Spleen (tissue), 11 donors: ENCODE measurements around the gene NCK2. TPM values are rescaled to one million over a fixed set of nuclear protein-coding genes. Genes with fewer than 3 reads are reported as not detected.
A peak's percentile ranks its signal among the peaks of the same experiment; 100 is the strongest.

Experiments used
- DNase-seq: peaks from one replicate; pipeline ENCODE4 v3.0.0-alpha.2; 2020
- H3K27ac ChIP-seq, 8 donors: fragments of 200-600 bp; sonication (generic) in 7 of 8; 1 replicate in 4 of 8; 2 replicates in 4 of 8; pipeline versions ENCODE4 v1.5.0 to v1.8.0; 2016 to 2021; ENCODE audit warnings: inconsistent platforms in 4 of 8, mild to moderate bottlenecking in 4 of 8, moderate library complexity in 1 of 8
- H3K27me3 ChIP-seq, 7 donors: fragments of 200-600 bp; sonication (generic) in 6 of 7; replicated peaks in 1 of 7; 1 replicate in 4 of 7; 2 replicates in 3 of 7; pipeline versions ENCODE4 v1.5.0 to v1.8.0; 2016 to 2021; ENCODE audit warnings: inconsistent platforms in 3 of 7, mild to moderate bottlenecking in 1 of 7
- H3K36me3 ChIP-seq, 6 donors: fragments of 200-600 bp; sonication (generic) in 5 of 6; 1 replicate in 4 of 6; 2 replicates in 2 of 6; pipeline versions ENCODE4 v1.5.0 to v1.8.0; 2016 to 2021; ENCODE audit warnings: inconsistent platforms in 2 of 6
- H3K4me1 ChIP-seq, 6 donors: fragments of 200-600 bp; sonication (generic) in 5 of 6; 1 replicate in 3 of 6; 2 replicates in 3 of 6; pipeline versions ENCODE4 v1.5.0 to v1.8.0; 2016 to 2021; ENCODE audit warnings: inconsistent platforms in 3 of 6
- H3K4me3 ChIP-seq, 8 donors: fragments of 200-600 bp; sonication (generic) in 7 of 8; 1 replicate in 4 of 8; 2 replicates in 4 of 8; pipeline versions ENCODE4 v1.5.0 to v1.8.0; 2016 to 2021; ENCODE audit warnings: inconsistent platforms in 4 of 8, mild to moderate bottlenecking in 4 of 8, moderate library complexity in 2 of 8
- H3K9me3 ChIP-seq, 8 donors: fragments of 200-600 bp; sonication (generic) in 7 of 8; 1 replicate in 4 of 8; 2 replicates in 4 of 8; pipeline versions ENCODE4 v1.5.0 to v1.8.0; 2016 to 2021; ENCODE audit warnings: inconsistent platforms in 4 of 8
- CTCF ChIP-seq, 11 experiments: fragments of 200-600 bp in 7 of 11; fragments of 450-650 bp in 4 of 11; sonication (generic) in 4 of 11; IDR thresholded peaks in 8 of 11; conservative IDR thresholded peaks in 3 of 11; 1 replicate in 7 of 11; 2 replicates in 4 of 11; pipeline versions ENCODE4 v1.4.0 to v1.8.0; 2016 to 2021; ENCODE audit warnings: antibody characterized with exemption in 11 of 11, inconsistent platforms in 4 of 11, mild to moderate bottlenecking in 1 of 11
- POLR2A ChIP-seq, 3 donors: fragments of 450-650 bp; IDR thresholded peaks; one replicate each; pipeline ENCODE4 v1.5.1; 2017; ENCODE audit warnings: antibody characterized with exemption in 3 of 3, mild to moderate bottlenecking in 1 of 3
- POLR2AphosphoS5 ChIP-seq, 3 donors: sonication (generic); formaldehyde crosslinking; IDR thresholded peaks; one replicate each; pipeline ENCODE4 v1.5.1; 2017; ENCODE audit warnings: antibody characterized with exemption in 3 of 3
- WGBS, 5 donors: extraction: QIAGEN DNeasy Blood & Tissue Kit in 3 of 5; methylation state at CpG; one replicate each; pipeline versions ENCODE4 v1.1.5 to v1.1.7; 2013 to 2018; 5-methylcytosine and 5-hydroxymethylcytosine counted together
- intact Hi-C: fragments of 100-400 bp; cut with DNase I; formaldehyde crosslinking; loops from one replicate; pipeline ENCODE4 v1.15.0; 2023; ENCODE audit warnings: low total_unique reads
- polyA plus RNA-seq, 3 donors: library from polyadenylated mRNA; stranded (reverse); fragments of 200-250 nt; gene quantifications; one replicate each; pipeline ENCODE4 v1.2.1, GENCODE V29; 2013
- total RNA-seq, 7 donors: library from RNA; depleted of rRNA in 3 of 7; stranded (reverse); fragments of >200 nt in 3 of 7; fragmentation: NEBNext Ultra II Directional in 4 of 7; extraction: Animal tissue kit (Norgen Biotek cat#: 25700) in 4 of 7; gene quantifications; one replicate each; pipeline versions ENCODE4 v1.1.0 to v1.2.1, GENCODE V29; 2016 to 2021
- donor health status: healthy with polysubstance abuse.
- donor health status: DM: no; HTN: no; CAD: no; lungs with moderate emphysema.
- donor health status: DM: no; HTN: no; CAD: no.
- donor health status: Bipolar disorder and iron deficiency.
- donor health status: healthy.
- donor health status: DM: no; HTN: no; CAD: no.
- donor health status: DM: yes; HTN: yes; CAD: no.

Gene NCK2
- total and polyA plus RNA-seq, 10 donors, result 21.5 to 106 (median 62.6) TPM

- intact Hi-C loops, result no loop called here
- peaks cover 0 to 61% (median 9%) of the 10 kb centered on the region in 6 donors for H3K36me3 ChIP-seq
- peak overlapping the region; percentile 14 to 68 (median 64) for H3K27ac ChIP-seq
- no peak for DNase-seq
- 51 to 87% (median 84%) methylated on average over 17 of the region's 17 CpGs for WGBS, 5 donors
- no peaks in the 10 kb centered on the region for H3K9me3 ChIP-seq
- peaks cover 0 to 100% (median 43%) of the 10 kb centered on the region in 6 donors for H3K4me1 ChIP-seq
- TF ChIP-seq CTCF (IDR thresholded peaks at IDR 0.05 in 8 of 11, conservative IDR thresholded peaks at IDR 0.05 in 3 of 11) (no peak), POLR2AphosphoS5 (IDR thresholded peaks at IDR 0.05) (peak; percentile 13 to 75 (median 36)), POLR2A (IDR thresholded peaks at IDR 0.05) (no peak)
- no peaks in the 10 kb centered on the region for H3K27me3 ChIP-seq
- H3K4me3 ChIP-seq, result no peak overlapping the region
Measured at GRCh38 chr2:105857076-105857740, 112.5 kb downstream of the NCK2 start.

GRCh38 chr2:105858868-105859693 is 114.4 kb downstream of the NCK2 start:
- peaks cover 8 to 100% (median 46%) of the 10 kb centered on the region in 6 donors for H3K4me1 ChIP-seq
- peak overlapping the region in 7 of 8 donors; percentile 33 to 67 (median 55) for H3K27ac ChIP-seq
- H3K27me3 ChIP-seq, result no peaks in the 10 kb centered on the region
- H3K4me3 ChIP-seq, result no peak overlapping the region
- TF ChIP-seq POLR2A (IDR thresholded peaks at IDR 0.05), result no peak
- TF ChIP-seq POLR2AphosphoS5 (IDR thresholded peaks at IDR 0.05), result no peak
- no peak for TF ChIP-seq CTCF (IDR thresholded peaks at IDR 0.05 in 8 of 11, conservative IDR thresholded peaks at IDR 0.05 in 3 of 11)
- no peaks in the 10 kb centered on the region for H3K9me3 ChIP-seq
- no peak for DNase-seq
- intact Hi-C loops, result no loop called here
- 62 to 78% (median 68%) methylated on average over 8 of the region's 8 CpGs for WGBS, 5 donors
- H3K36me3 ChIP-seq, result peaks cover 0 to 61% (median 9%) of the 10 kb centered on the region in 6 donors

- 81 to 94% (median 89%) methylated on average over 2 of the region's 2 CpGs for WGBS, 5 donors
- no peaks in the 10 kb centered on the region for H3K9me3 ChIP-seq
- H3K4me1 ChIP-seq, result peaks cover 8 to 100% (median 49%) of the 10 kb centered on the region in 6 donors
- no peak overlapping the region for H3K4me3 ChIP-seq
- intact Hi-C loops, result no loop called here
- peaks cover 0 to 61% (median 9%) of the 10 kb centered on the region in 6 donors for H3K36me3 ChIP-seq
- H3K27me3 ChIP-seq, result no peaks in the 10 kb centered on the region
- peak overlapping the region in 7 of 8 donors; percentile 33 to 67 (median 55) for H3K27ac ChIP-seq
- no peak for DNase-seq
- TF ChIP-seq POLR2AphosphoS5 (IDR thresholded peaks at IDR 0.05), result no peak
- no peak for TF ChIP-seq CTCF (IDR thresholded peaks at IDR 0.05 in 8 of 11, conservative IDR thresholded peaks at IDR 0.05 in 3 of 11)
- TF ChIP-seq POLR2A (IDR thresholded peaks at IDR 0.05), result no peak
Measured at GRCh38 chr2:105859694-105859951, 114.9 kb downstream of the NCK2 start.

- intact Hi-C loops, result no loop called here
- Histone ChIP-seq H3K27ac (peak overlapping the region in 3 of 8 donors; percentile 55 to 67 (median 65)), H3K4me3 (no peak overlapping the region), H3K9me3 (no peaks in the 10 kb centered on the region), H3K4me1 (peaks cover 14 to 100% (median 57%) of the 10 kb centered on the region in 6 donors), H3K27me3 (no peaks in the 10 kb centered on the region), H3K36me3 (peaks cover 0 to 56% (median under 1%) of the 10 kb centered on the region in 6 donors)
- no peak for DNase-seq
- TF ChIP-seq POLR2AphosphoS5 (IDR thresholded peaks at IDR 0.05), result no peak
- TF ChIP-seq POLR2A (IDR thresholded peaks at IDR 0.05), result no peak
- no peak for TF ChIP-seq CTCF (IDR thresholded peaks at IDR 0.05 in 8 of 11, conservative IDR thresholded peaks at IDR 0.05 in 3 of 11)
- WGBS, 5 donors, result 92 to 96% (median 93%) methylated on average over 10 of the region's 10 CpGs
Measured at GRCh38 chr2:105860567-105860966, 115.9 kb downstream of the NCK2 start.
